Smooth muscle cell (in vitro differentiated cells): ENCODE measurements around the gene CRELD2. TPM values are rescaled to one million over a fixed set of nuclear protein-coding genes. Genes with fewer than 3 reads are reported as not detected.

Experiments
- DNase-seq: peaks from one replicate; lab custom pipeline; 2025; ENCODE audit not compliant: unreplicated experiment; lab: John Stamatoyannopoulos, UW
- H2AFZ ChIP-seq: fragments of 200-600 bp; sonication (generic); 2 replicates; pipeline ENCODE4 v1.6.0; 2016; ENCODE audit warnings: antibody characterized with exemption, low read depth, mild to moderate bottlenecking
- H3F3A ChIP-seq: fragments of 200-600 bp; sonication (generic); 2 replicates; pipeline ENCODE4 v1.6.0; 2017; ENCODE audit warnings: antibody characterized with exemption, low read depth
- H3K27ac ChIP-seq: fragments of 200-600 bp; sonication (generic); 2 replicates; pipeline ENCODE4 v1.5.1; 2016; ENCODE audit warnings: low read depth, mild to moderate bottlenecking
- H3K27me3 ChIP-seq: fragments of 200-600 bp; sonication (generic); 2 replicates; pipeline ENCODE4 v1.6.1; 2016; ENCODE audit warnings: low read depth, mild to moderate bottlenecking
- H3K36me3 ChIP-seq: fragments of 200-600 bp; sonication (generic); 2 replicates; pipeline ENCODE4 v1.5.1; 2016; ENCODE audit warnings: low read depth
- H3K4me1 ChIP-seq: fragments of 200-600 bp; sonication (generic); 2 replicates; pipeline ENCODE4 v1.5.1; 2016; ENCODE audit warnings: low read depth
- H3K4me2 ChIP-seq: fragments of 200-600 bp; sonication (generic); 2 replicates; pipeline ENCODE4 v1.6.0; 2016; ENCODE audit warnings: mild to moderate bottlenecking
- H3K4me3 ChIP-seq: fragments of 200-600 bp; sonication (generic); 2 replicates; pipeline ENCODE4 v1.5.1; 2016; ENCODE audit warnings: mild to moderate bottlenecking
- H3K79me2 ChIP-seq: fragments of 200-600 bp; sonication (generic); 2 replicates; pipeline ENCODE4 v1.6.0; 2016; ENCODE audit warnings: low read depth, mild to moderate bottlenecking
- H3K9ac ChIP-seq: fragments of 200-600 bp; sonication (generic); 2 replicates; pipeline ENCODE4 v1.6.0; 2016; ENCODE audit warnings: low read depth
- H3K9me3 ChIP-seq: fragments of 200-600 bp; sonication (generic); replicated peaks from 2 replicates; pipeline ENCODE4 v1.5.1; 2016; ENCODE audit warnings: low read depth
- H4K20me1 ChIP-seq: fragments of 200-600 bp; sonication (generic); 2 replicates; pipeline ENCODE4 v1.6.0; 2016; ENCODE audit warnings: low read depth
- WGBS: methylation state at CpG from one replicate; pipeline ENCODE4 v1.1.7; 2016; ENCODE audit warnings: low lambda C conversion rate; 5-methylcytosine and 5-hydroxymethylcytosine counted together
- polyA plus RNA-seq: library from polyadenylated mRNA; unstranded; fragments of >200 nt; fragmentation: Nextera tagmentation; extraction: Ambion mirVana; gene quantifications from 2 replicates; pipeline ENCODE4 v1.2.1, GENCODE V29; 2016
- total RNA-seq: library from RNA; depleted of rRNA; stranded (reverse); fragments of >200 nt; gene quantifications from 2 replicates; pipeline ENCODE4 v1.2.3, GENCODE V29; 2014
- TF ChIP-seq, protein P1 (sequence below): fragments of 200-600 bp; sonication (generic); IDR thresholded peaks from 2 replicates; pipeline ENCODE4 v1.5.1; 2017; ENCODE audit warnings: borderline replicate concordance, mild to moderate bottlenecking, antibody characterized with exemption; ENCODE audit not compliant: insufficient read depth, poor library complexity, severe bottlenecking

The CRELD2 gene
- total and polyA plus RNA-seq, 2 experiments from 2014 or later: 52.7 to 127 TPM

DNA sequence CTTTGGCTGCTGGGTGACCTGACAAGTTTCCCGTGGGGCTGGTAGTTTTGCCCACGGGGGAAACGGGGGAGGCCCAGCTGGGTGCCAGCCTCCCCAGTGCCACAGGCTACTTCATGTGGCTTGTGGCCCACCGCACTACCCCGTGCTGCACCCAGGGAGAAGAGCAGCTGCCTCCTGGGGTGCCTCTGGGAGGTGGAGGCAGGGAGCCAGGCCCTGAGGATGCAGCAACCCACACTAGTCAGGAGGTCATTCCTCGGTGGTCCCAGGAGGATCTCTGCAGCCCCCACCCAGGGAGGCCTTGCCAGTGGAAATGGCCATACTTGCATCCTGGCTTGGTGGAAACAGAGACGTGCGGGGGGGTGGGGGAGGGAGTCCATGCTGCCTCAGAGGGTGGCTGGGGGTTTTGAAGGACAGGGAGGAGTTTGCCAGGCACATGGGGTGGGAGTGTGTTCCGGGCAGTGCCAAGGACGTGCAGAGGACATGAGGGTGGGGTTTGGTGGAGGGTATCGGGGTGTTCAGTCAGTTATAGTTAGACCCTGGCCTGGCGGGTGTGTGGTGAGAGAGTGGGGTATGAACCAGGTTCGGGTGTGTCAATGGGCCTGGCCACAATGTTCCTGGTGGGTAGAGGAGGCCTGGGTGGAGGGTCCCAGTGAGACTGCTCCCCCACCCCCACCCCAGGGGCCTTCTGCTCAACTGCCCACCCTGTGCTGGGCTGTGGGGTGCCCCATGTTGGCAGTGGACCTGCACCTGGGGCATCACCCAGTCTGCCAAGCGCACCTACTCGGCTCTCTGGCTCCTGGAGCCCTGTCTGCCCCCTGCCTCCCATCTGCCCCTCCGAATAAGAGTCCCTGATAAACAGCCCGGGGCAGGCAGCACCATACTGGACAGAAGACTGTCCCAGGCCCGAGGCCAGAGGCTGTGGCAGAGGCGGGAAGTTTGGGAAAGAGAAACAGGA is 46.0 kb downstream of the CRELD2 start:
- no peaks in the 10 kb centered on the region for H3K36me3 ChIP-seq
- H2AFZ ChIP-seq: no peak overlapping the region
- H3K79me2 ChIP-seq: peaks cover 33% of the 10 kb centered on the region
- TF ChIP-seq, protein P1, sequence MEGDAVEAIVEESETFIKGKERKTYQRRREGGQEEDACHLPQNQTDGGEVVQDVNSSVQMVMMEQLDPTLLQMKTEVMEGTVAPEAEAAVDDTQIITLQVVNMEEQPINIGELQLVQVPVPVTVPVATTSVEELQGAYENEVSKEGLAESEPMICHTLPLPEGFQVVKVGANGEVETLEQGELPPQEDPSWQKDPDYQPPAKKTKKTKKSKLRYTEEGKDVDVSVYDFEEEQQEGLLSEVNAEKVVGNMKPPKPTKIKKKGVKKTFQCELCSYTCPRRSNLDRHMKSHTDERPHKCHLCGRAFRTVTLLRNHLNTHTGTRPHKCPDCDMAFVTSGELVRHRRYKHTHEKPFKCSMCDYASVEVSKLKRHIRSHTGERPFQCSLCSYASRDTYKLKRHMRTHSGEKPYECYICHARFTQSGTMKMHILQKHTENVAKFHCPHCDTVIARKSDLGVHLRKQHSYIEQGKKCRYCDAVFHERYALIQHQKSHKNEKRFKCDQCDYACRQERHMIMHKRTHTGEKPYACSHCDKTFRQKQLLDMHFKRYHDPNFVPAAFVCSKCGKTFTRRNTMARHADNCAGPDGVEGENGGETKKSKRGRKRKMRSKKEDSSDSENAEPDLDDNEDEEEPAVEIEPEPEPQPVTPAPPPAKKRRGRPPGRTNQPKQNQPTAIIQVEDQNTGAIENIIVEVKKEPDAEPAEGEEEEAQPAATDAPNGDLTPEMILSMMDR: no peak
- peaks cover 44% of the 10 kb centered on the region for H4K20me1 ChIP-seq
- no peak for DNase-seq
- H3K27me3 ChIP-seq: no peaks in the 10 kb centered on the region
- no peak overlapping the region for H3K9ac ChIP-seq
- no peak overlapping the region for H3K4me3 ChIP-seq
- H3K27ac ChIP-seq: peak overlapping the region; percentile 96
- H3K4me1 ChIP-seq: peaks cover 8% of the 10 kb centered on the region
- no peaks in the 10 kb centered on the region for H3F3A ChIP-seq
- no peak overlapping the region for H3K4me2 ChIP-seq
- no peaks in the 10 kb centered on the region for H3K9me3 ChIP-seq
- WGBS: 94% methylated on average over 15 of the region's 19 CpGs

DNA sequence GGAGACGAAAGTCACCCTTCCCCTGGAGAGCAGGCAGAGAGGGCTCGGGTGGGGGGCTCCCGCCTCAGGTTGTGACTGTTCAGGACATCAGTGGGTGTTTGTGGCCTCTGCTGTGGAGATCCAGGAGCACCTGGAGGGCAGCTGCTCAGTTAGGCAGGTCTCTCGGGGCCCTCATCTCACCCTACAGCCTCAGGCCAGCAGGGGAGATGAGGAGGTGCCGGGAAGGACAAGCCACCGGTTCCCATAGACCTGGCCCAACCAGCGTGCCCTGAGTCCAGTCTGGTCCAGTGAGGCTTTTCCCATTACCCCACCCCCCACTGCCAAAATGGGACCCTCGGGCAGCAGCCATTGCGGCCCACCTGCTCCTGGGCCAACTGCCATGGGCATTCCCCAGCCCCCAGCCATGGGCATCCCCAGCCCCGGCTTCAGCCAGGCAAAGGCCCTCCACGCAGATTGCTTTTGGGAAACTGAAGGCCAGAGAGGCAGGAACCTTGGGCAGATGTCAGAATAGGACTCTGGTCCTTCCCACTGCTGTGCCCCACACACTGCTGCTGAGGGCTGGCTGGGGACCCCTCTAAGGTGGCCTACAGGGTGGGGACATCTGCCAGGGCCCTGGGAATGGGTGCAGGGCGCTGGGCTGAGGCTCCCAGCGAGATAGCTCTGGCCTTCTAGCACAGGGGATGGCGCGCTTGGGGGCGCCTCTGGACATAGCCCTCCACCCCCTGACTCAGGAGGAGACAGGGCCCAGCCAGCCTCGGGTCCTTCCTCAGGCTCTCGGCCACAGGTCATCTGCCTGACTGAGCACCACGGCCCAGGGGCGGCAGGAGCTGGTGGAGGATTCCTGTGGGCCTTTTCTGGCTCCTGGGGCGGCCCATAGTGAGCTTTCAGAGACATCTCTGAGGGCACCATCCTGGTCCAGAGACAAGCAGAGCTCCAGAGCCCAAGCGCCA is 46.9 kb downstream of the CRELD2 start:
- Histone ChIP-seq H2AFZ (no peak overlapping the region), H3K4me3 (no peak overlapping the region), H3K27me3 (no peaks in the 10 kb centered on the region), H3K27ac (peak overlapping the region; percentile 19), H3K4me1 (peaks cover 8% of the 10 kb centered on the region), H3K4me2 (no peak overlapping the region), H3K36me3 (no peaks in the 10 kb centered on the region), H3K79me2 (peaks cover 33% of the 10 kb centered on the region), H3K9ac (no peak overlapping the region), H3K9me3 (no peaks in the 10 kb centered on the region), H4K20me1 (peaks cover 44% of the 10 kb centered on the region), H3F3A (no peaks in the 10 kb centered on the region)
- DNase-seq: no peak
- TF ChIP-seq, protein P1: no peak
- 94% methylated on average over 21 of the region's 22 CpGs for WGBS

DNA sequence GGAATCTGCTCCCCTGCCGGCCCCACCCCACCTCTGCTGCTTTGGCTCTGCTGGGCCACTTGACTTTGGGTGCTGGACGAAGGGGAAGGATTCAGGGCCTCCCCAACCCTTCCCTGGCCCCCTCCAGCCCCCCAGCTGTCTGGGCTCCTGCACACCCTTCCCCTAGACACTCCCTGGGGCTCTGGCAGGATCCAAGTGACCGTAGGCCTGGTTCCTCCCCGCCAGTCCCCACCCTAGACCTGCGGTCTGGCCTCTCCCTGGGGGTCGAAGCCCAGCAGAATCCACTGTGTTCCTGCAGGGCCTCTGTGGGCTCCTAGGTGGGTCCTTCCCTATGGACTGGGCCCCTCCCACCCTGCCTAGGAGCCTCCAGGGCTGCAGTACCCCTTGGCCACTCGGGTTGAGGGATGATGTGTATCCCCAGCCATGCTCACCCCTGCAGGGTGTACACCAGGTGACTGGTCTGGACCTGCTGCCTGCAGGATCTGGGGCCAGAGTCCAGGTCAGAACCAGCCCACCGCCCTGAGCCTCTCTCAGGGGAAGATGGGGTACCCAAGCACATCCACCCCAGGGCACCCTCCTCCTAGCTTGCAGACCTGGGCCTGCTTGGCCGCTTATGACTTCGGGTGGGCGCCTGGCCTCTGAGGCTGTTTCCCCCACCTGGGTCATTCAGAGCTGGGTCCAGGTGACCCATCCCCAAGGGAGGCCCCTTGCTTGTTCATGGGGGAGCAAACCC is 47.8 kb downstream of the CRELD2 start:
- 96% methylated on average over 11 of the region's 11 CpGs for WGBS

More for the DNA sequence above, 47.8 kb downstream of the CRELD2 start:
- peaks cover 41% of the 10 kb centered on the region for H4K20me1 ChIP-seq
- H3K79me2 ChIP-seq: peaks cover 31% of the 10 kb centered on the region
- H3K27me3 ChIP-seq: no peaks in the 10 kb centered on the region
- no peaks in the 10 kb centered on the region for H3F3A ChIP-seq
- peaks cover 8% of the 10 kb centered on the region for H3K4me1 ChIP-seq
- H3K36me3 ChIP-seq: no peaks in the 10 kb centered on the region
- no peaks in the 10 kb centered on the region for H3K9me3 ChIP-seq
- no peak overlapping the region for H2AFZ ChIP-seq
- peak overlapping the region; percentile 43 for H3K4me2 ChIP-seq
- H3K4me3 ChIP-seq: no peak overlapping the region
- no peak overlapping the region for H3K9ac ChIP-seq
- TF ChIP-seq, protein P1: no peak
- DNase-seq: no peak
- H3K27ac ChIP-seq: peak overlapping the region; percentile 52
